ENCODE results near the gene ASTN2. TPM values are rescaled to one million over a fixed set of nuclear protein-coding genes. Genes with fewer than 3 reads are reported as not detected.

Gene ASTN2
- total and polyA plus RNA-seq, 9 of the 15 experiments (the other 6 are each of a cell fraction or from before 2014, with no cell fraction given): 0.56 to 3.5 (median 1.9) TPM

GRCh38 chr9:117021906-117022305 lies 393.0 kb downstream of the ASTN2 start:
- Histone ChIP-seq H3K36me3 (ENCODE audit: control insufficient read depth, insufficient read depth, low read length) (no peaks in the 10 kb centered on the region), H2AFZ (ENCODE audit: low read depth, low read length) (no peak overlapping the region), H3K9me3 (replicated peaks; ENCODE audit: control insufficient read depth, insufficient read depth, low read depth, low read length) (no peaks in the 10 kb centered on the region), H3K79me2 (ENCODE audit: control insufficient read depth, insufficient read depth, low read length) (no peaks in the 10 kb centered on the region), H4K20me1 (replicated peaks; ENCODE audit: control insufficient read depth, insufficient read depth, low read length) (no peaks in the 10 kb centered on the region), H3K9me1 (ENCODE audit: control insufficient read depth, insufficient read depth, low read length) (no peaks in the 10 kb centered on the region), H3K4me2 (ENCODE audit: insufficient read depth, low read length) (no peak overlapping the region), H3K4me3 (no peak overlapping the region), H3K4me1 (replicated peaks in 1 of 2; ENCODE audit: control insufficient read depth in 2 of 2, insufficient read depth in 2 of 2, low read length in 2 of 2) (no peaks in the 10 kb centered on the region), H3K27me3 (ENCODE audit: control insufficient read depth in 2 of 2, insufficient read depth in 2 of 2, low read length in 2 of 2) (no peaks in the 10 kb centered on the region), H3K27ac (ENCODE audit: extremely low read depth, low read depth, low read length) (no peak overlapping the region), H3K9ac (ENCODE audit: insufficient read depth in 1 of 2, low read depth in 2 of 2, low read length in 2 of 2) (no peak overlapping the region)
- intact Hi-C loops (cut with micrococcal nuclease): no loop called here
- TF ChIP-seq ELF4 (CRISPR knock-in tag; IDR thresholded peaks at IDR 0.05): no peak
- TF ChIP-seq ETV5 (CRISPR knock-in tag; IDR thresholded peaks at IDR 0.05; ENCODE audit: low read depth): no peak
- no peak for TF ChIP-seq KLF1 (tag; IDR thresholded peaks at IDR 0.05)
- TF ChIP-seq TOE1 (IDR thresholded peaks at IDR 0.05; ENCODE audit: borderline replicate concordance): no peak
- TF ChIP-seq TOE1 (CRISPR knock-in tag; IDR thresholded peaks at IDR 0.05; ENCODE audit: borderline replicate concordance, low read depth): no peak
- TF ChIP-seq ZC3H11A (IDR thresholded peaks at IDR 0.05; ENCODE audit: low read depth, low read length): no peak
- no peak for TF ChIP-seq ZNF253 (CRISPR knock-in tag; conservative IDR thresholded peaks at IDR 0.05)
- no peak for TF ChIP-seq HDAC1 (IDR thresholded peaks at IDR 0.05)
- no peak for TF ChIP-seq FOXM1 (IDR thresholded peaks at IDR 0.05; ENCODE audit: low read depth)
- TF ChIP-seq FOXM1 (CRISPR knock-in tag; IDR thresholded peaks at IDR 0.05; ENCODE audit: low read depth): no peak
- TF ChIP-seq ZBTB26 (CRISPR knock-in tag; IDR thresholded peaks at IDR 0.05): no peak
- WGBS (ENCODE audit: insufficient coverage, low coverage, missing lambda C conversion rate): 4% methylated on average over 2 of the region's 2 CpGs
- FAIRE-seq: no peak
- DNase-seq (ENCODE audit: extremely low read depth in 1 of 4, low spot score in 3 of 4): no peak
- BruUV-seq (replicated peaks): no TSS peak
- POLR2A ChIA-PET: no interaction called here
- CTCF ChIA-PET (ENCODE audit: low intra/inter-chr PET ratio): no interaction called here
- ATAC-seq: no peak
- in situ Hi-C loops (cut with MboI): no loop called here

Measured in K562 (cell line).